NOMO-1 treated with DMSO at 0.1 percent for 48 hours (cell line): ENCODE data around the gene CIPC.

ENCODE experiments used
- DNase-seq: peaks from one replicate; lab custom pipeline; 2025; ENCODE audit not compliant: unreplicated experiment; lab: John Stamatoyannopoulos, UW

The CIPC gene

DNA sequence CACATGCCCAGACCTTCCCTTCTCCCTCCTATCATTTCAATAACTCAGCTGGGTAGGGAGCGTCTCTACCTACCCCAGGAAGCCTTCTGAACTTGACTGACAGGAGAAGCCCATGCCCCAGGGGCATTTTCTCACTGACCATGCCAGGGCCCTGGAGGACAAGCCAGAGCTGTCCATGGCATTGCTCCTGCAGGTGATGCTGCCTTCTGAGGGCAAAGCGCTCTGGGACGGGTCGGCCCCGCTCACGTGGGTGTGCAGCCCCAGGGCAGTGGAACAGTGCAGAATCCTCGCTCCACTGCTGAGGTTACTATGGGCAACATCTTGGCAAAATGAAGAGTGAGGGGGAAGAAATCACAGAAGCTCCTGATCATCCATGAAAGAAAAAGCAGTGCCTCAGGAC lies 28.5 kb upstream of the CIPC start:
- DNase-seq, result no peak

- DNase-seq, result peak; percentile 24
These were observed 26.1 kb upstream of the CIPC start for GRCh38 chr14:77071938-77072388.

DNA sequence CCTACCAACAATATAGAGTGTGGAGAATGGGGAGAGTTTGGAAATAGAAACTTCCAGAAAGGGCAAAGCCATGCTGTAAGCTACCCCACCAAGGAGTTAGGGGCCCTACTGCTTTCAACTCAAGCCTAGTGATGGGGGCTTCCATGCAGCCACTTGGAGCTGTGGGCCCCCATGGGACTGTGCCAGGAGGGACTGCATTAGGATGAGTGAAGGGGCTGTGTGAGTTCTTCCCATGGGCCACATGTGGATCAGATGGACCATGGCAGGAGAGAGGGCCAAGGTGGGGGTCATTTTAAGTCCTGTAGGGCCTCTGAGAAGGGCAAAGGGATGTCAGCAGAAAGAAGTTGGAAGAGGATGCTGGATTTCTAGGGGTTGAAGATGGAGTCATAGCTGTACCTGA lies 23.1 kb upstream of the CIPC start:
- DNase-seq, result no peak

- no peak for DNase-seq
These were observed 21.9 kb upstream of the CIPC start for GRCh38 chr14:77076113-77076631.

GRCh38 chr14:77077040-77077439 lies 21.0 kb upstream of the CIPC start:
- no peak for DNase-seq

- no peak for DNase-seq
These were observed 15.7 kb upstream of the CIPC start for GRCh38 chr14:77082356-77082755.

- no peak for DNase-seq
These were observed 15.0 kb upstream of the CIPC start for GRCh38 chr14:77083082-77083481.

GRCh38 chr14:77084985-77085384 lies 13.1 kb upstream of the CIPC start:
- no peak for DNase-seq

DNA sequence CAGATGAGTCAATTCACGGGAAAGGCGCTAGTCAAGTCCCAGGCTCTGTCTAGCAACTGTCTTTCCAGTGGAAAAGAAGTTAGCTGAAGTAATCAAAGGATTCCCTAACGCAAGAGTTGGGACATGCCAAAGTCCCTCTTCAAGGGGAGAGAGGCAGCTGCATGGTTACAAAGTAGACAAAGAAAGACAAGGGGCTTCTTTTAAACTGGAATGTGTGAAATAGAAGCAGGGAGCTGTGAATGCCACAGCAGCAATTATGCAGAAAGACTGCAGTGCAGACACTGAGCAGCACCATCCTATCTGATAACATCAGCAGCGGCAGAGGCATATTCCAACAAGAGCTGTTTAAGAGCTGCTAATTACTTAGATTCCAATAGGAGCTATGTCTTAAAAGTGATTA lies 12.5 kb upstream of the CIPC start:
- no peak for DNase-seq

- no peak for DNase-seq
These were observed 11.9 kb upstream of the CIPC start for GRCh38 chr14:77086017-77086727.

- DNase-seq, result no peak
These were observed 11.1 kb upstream of the CIPC start for GRCh38 chr14:77086951-77087350.

- no peak for DNase-seq
These were observed 10.4 kb upstream of the CIPC start for GRCh38 chr14:77087631-77088030.

DNA sequence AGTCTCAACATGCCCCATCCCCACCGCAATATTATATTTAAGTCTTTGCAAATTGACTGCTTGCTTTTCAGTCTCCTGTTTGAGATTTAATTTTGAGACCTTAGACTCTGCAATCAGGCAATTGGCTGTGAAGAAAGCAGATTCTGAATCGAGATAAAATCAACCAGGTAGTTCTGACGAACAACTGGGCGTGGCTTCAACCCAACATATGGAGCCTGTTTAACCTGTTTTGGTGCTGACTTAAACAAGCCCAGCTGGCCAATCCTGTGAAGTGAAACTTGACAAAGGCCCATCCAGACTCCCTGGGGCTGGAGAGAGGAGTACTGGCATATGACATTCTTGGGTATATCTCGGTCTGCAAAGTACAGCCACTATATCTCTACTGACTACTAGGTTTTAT lies 9.8 kb upstream of the CIPC start:
- DNase-seq, result no peak

GRCh38 chr14:77088645-77089044 lies 9.4 kb upstream of the CIPC start:
- DNase-seq, result no peak

DNA sequence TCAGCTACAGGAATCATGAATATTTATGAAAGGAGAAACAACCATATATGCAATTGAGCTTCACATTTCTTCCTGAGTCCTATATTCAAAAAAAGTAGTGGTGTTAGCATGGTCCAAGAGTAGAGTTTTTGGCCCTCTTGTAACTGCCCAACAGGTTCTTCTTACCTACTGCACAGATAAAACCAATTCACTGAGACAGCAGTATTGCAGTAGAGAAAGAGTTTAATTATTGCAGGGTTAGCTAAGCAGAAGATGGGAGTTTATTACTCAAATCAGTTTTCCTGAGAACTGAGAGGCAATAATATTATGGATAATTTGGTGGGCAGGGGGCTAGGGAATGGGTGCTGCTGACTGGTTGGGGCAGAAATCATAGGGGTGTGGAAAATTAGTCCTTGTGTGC lies 6.5 kb upstream of the CIPC start:
- DNase-seq, result no peak

DNA sequence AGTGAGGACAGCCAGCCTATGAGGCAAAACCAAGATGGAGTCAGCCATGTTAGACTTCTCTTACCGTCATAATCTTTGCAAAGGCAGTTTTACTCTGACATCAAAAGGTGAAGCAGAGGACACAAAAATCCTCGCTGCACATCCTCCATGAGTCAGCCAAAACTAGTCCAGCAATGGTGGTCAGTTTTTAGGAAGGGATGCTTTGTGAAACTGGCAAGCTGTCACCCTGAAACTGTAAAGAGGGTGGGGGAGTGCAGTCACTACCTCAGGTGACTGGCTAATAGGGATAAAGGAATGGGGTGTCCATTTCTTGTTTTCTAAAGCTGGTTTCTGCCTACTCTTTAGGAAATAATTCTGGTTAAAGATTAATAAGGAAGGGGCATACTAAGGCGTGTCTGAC lies 5.4 kb upstream of the CIPC start:
- no peak for DNase-seq

DNA sequence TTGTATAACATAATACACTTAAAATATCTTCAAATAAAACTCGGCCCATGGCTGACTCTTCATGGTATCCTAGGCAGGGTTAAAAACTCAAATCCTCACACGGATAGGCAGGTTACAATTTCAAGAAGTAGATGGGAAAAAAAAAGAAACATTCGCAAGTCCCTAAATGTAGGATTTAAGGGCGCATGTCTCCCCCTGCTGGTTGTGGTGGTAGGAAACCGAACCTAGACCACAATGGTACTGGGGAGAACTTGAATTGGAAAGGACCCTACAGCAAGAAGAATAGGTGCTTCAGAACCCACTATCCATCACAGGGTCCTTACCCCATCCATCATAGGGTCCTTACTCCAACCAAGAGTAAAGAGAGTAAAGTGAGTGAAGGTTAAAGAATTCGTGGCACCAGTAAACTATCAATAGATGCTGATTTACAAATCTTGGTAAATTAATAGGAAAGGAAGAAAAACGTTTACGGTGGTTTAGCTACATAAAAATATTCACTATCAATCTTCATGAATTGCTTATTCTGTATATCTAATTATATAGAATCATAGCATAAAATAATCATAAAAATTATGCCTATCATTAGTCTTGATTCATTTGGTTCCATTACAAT lies 3.3 kb upstream of the CIPC start:
- peak; percentile 72 for DNase-seq

DNA sequence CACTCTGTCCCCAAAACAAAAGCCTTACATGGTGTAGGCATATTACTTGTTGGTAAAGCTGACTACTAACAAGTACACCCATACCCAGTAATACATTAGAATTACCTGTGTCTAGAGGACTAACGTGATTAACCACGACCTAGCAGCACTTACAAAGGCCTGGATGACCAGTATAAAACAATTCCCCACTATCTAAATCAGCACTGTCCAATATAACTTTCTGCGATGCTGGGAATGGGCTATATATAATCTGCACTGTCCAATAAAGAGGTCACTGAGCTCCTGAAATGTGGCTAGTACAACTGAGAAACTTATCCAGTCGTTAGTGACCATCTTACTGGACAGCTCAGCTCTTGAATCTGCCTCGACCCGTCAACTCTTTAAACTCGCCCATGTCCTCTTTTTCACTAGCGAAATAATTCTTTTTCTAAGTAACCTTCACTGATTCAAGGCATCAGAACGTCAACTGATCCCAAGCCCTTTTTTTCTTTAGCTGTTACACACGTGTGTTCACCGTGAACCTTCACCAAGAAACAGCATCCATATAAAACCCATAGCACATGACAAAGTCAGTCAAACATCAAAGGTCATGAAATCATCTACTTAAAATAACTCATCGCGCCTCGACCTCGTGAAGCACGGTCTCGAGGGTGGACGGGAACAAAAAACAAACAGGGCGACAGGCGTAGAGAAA lies 905 bp upstream of the CIPC start:
- DNase-seq, result peak; percentile 49

DNA sequence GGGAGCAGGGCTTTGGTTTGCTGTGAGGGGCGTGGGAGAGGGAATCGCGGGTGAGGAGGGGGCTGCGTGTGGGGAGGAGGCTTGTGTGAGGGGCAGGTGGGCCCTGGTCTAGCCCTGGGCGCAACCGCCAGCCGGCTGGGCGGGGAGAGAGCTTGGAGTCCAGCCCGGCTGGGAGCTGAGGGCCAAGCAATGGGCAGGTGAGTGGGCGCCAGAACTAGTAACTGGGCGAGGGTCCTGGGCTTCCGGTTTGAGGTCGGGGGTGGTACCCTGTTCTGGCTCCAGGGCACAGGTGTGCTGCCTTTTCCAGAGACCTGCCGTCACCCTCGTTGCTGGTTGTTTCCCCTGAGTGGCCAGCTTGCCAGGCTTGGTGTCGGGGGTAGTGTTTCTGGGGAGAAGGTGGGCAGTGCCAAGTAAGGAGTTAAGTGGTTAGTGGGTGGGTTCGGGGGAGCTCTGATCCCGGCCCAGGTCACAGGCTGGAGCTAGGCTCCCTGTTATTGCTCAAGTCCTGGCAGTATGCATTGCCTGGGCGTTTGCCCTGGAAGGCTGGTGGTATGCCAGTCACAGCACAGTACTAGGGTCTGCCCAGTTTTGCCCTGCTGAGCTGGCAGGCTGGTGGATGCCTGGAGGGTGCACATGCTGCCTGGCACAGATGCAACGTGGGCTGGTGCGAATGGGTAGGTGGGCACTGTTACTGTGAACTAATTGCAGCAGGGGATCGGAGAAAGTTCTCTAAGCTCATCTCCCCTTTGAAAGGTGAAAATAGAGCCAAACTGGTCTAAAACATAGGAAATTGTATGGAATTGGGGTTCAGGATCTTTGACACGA lies 683 bp downstream of the CIPC start:
- no peak for DNase-seq

DNA sequence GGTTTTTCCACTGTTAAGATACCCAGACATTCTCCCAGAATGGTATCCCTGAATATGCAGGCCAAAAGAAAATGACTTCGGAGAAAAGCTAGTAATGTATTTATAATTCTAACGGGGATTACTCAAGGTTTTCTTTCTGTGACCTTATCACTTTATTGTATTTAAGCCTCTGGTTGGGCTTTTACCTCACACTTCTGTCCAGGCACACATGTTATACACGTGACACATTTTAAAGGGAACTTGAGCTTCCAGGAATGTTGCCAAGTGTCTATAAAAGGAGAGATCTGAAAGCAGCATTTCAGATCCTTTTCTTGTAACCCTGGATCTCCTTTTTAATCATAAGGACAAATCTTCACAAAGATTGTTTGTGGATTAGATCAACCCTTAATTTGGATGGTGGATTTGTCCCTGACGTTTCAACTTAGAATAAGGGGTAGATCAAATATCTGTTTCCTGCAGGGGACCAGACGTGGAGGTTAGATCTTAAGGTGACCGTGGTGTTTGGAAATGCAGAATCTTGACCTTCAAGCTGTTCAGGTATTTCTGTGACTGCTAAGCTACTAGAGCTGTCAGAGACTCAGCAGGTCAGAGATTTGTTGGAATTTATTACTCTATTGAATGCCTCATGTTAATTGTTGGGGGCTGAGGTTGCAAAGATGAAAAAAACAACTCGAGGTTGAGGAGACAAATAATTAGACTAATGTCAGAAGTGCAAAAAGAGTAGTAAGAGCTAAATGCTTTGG lies 1.5 kb downstream of the CIPC start:
- DNase-seq, result peak; percentile 28

GRCh38 chr14:77100961-77101360 lies 2.9 kb downstream of the CIPC start:
- DNase-seq, result no peak
